Measurements from ENCODE around the gene NPLOC4. TPM values are rescaled to one million over a fixed set of nuclear protein-coding genes. Genes with fewer than 3 reads are reported as not detected.

The NPLOC4 gene
- total and polyA plus RNA-seq, 2 of the 13 experiments (the other 11 are each of a cell fraction or from before 2014, with no cell fraction given), result 57.0 to 97.0 TPM

DNA sequence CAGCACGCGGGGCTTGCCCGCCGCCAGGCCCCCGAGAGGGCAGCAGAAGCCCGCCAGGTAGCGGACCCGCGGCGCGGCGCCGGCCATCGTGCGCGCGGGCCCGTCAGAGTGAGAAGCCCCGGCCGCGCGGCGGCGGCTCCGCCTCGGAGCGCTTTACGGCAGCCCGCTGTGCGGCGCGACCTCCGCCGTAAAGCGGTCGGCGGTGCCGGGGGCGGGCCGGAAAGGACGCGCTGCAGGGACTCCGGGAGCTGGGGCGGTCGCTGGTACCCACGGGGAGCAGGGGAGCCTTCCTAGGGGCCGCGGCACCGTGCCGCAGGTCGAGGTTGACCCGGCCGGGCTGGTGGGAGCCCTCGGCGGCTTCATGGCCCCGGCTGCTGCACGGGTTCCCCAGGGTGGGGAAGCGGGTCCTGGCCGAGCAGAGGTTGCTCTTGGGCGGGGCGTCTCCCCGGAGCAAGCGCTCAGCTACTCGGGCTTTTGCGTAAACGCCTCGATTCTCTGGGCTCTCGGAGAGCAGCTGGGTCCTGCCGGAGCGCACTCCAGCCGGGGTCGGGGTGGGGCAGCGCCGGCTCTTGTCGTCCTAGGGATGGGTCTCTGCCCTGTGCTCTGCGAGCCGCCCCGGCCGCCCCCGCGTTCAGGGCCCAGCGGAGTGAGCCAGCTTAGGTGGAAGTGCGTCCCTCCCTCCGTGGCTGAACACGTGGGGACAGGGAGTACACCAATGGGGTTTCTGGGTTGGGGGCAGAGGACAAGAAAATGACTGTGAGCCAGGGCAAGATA is 84.5 kb downstream of the NPLOC4 start, which contains the start of gene FAAP100 (continued):
- TF ChIP-seq, protein P1, sequence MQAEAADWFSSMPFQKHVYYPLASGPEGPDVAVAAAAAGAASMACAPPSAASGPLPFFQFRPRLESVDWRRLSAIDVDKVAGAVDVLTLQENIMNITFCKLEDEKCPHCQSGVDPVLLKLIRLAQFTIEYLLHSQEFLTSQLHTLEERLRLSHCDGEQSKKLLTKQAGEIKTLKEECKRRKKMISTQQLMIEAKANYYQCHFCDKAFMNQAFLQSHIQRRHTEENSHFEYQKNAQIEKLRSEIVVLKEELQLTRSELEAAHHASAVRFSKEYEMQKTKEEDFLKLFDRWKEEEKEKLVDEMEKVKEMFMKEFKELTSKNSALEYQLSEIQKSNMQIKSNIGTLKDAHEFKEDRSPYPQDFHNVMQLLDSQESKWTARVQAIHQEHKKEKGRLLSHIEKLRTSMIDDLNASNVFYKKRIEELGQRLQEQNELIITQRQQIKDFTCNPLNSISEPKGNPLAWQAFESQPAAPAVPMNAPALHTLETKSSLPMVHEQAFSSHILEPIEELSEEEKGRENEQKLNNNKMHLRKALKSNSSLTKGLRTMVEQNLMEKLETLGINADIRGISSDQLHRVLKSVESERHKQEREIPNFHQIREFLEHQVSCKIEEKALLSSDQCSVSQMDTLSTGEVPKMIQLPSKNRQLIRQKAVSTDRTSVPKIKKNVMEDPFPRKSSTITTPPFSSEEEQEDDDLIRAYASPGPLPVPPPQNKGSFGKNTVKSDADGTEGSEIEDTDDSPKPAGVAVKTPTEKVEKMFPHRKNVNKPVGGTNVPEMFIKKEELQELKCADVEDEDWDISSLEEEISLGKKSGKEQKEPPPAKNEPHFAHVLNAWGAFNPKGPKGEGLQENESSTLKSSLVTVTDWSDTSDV (CRISPR knock-in tag; IDR thresholded peaks at IDR 0.05), result peak; percentile 88; the same call in 1 of the 2 replicates
- TF ChIP-seq ZNF776 (CRISPR knock-in tag; IDR thresholded peaks at IDR 0.05), result peak; percentile 67
- TF ChIP-seq ZBTB38 (CRISPR knock-in tag; IDR thresholded peaks at IDR 0.05), result no peak; the same call in 1 of the 2 replicates
- TF ChIP-seq MXD4 (CRISPR knock-in tag; IDR thresholded peaks at IDR 0.05), result peak; percentile 94
- TF ChIP-seq TEF (CRISPR knock-in tag; IDR thresholded peaks at IDR 0.05), result no peak
- peak; percentile 79; the same call in 1 of the 2 replicates for TF ChIP-seq ZNF790 (CRISPR knock-in tag; IDR thresholded peaks at IDR 0.05; ENCODE audit: borderline replicate concordance)
- TF ChIP-seq TEAD2 (CRISPR knock-in tag; IDR thresholded peaks at IDR 0.05), result 0 out of 2 replicates have a peak, but pooled peaks have one; percentile 52
- TF ChIP-seq HNRNPLL (IDR thresholded peaks at IDR 0.05; ENCODE audit: low read depth, low read length, poor library complexity, severe bottlenecking), result peak; percentile 99
- TF ChIP-seq, protein P2, sequence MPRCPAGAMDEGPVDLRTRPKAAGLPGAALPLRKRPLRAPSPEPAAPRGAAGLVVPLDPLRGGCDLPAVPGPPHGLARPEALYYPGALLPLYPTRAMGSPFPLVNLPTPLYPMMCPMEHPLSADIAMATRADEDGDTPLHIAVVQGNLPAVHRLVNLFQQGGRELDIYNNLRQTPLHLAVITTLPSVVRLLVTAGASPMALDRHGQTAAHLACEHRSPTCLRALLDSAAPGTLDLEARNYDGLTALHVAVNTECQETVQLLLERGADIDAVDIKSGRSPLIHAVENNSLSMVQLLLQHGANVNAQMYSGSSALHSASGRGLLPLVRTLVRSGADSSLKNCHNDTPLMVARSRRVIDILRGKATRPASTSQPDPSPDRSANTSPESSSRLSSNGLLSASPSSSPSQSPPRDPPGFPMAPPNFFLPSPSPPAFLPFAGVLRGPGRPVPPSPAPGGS (CRISPR knock-in tag; IDR thresholded peaks at IDR 0.05), result 0 out of 2 replicates have a peak, but pooled peaks have one; percentile 82
- TF ChIP-seq CAMTA2 (CRISPR knock-in tag; IDR thresholded peaks at IDR 0.05; ENCODE audit: borderline replicate concordance), result no peak
- TF ChIP-seq ZNF557 (CRISPR knock-in tag; IDR thresholded peaks at IDR 0.05), result no peak
- TF ChIP-seq ZNF660 (CRISPR knock-in tag; IDR thresholded peaks at IDR 0.05; ENCODE audit: borderline replicate concordance, low read depth), result no peak
- peak; percentile 66; the same call in 1 of the 2 replicates for TF ChIP-seq ZNF891 (CRISPR knock-in tag; IDR thresholded peaks at IDR 0.05)
- no peak for TF ChIP-seq ATRX (CRISPR knock-in tag; IDR thresholded peaks at IDR 0.05; ENCODE audit: borderline replicate concordance)
- no peak for TF ChIP-seq PTBP1 (IDR thresholded peaks at IDR 0.05; ENCODE audit: low read depth, low read length, poor library complexity, severe bottlenecking)
- no peak for TF ChIP-seq JUND (CRISPR knock-in tag; IDR thresholded peaks at IDR 0.05)
- no peak for TF ChIP-seq NFAT5 (CRISPR knock-in tag; IDR thresholded peaks at IDR 0.05)
- peak; percentile 74; the same call in 1 of the 2 replicates for TF ChIP-seq ZNF773 (CRISPR knock-in tag; IDR thresholded peaks at IDR 0.05; ENCODE audit: borderline replicate concordance)
- no peak for TF ChIP-seq MTF1 (CRISPR knock-in tag; IDR thresholded peaks at IDR 0.05)

Data from HepG2 (cell line).